ENCODE measurements around the gene MEX3D.

DNA sequence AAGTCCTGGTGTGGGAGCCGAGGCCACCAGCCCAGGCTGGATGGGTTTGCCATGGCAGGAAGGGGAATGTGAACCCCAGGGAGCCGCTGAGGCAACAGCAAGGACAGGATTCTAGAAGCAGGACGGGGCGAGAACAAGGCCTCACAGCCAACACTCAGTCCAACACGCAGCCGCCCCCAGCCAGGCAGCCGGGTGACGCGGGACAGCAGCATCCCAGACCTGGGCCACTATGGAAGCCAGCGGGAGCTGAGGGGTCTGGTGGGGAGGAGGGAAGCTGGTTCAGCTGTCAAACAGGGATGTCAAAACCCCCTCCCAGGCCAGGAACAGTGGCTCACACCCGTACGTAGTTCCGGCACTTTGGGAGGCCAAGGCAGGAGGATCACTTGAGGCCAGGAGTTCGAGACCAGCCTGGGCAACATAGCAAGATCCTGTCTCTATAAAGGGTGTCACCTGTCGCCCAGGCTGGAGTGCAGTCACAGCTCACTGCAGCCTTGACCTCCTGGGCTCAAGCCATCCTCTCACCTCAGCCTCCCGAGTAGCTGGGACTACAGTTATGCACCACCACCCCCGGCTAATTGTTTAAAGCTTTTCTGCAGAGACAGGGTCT is 6.8 kb downstream of the MEX3D start:
- TF ChIP-seq, protein P1, sequence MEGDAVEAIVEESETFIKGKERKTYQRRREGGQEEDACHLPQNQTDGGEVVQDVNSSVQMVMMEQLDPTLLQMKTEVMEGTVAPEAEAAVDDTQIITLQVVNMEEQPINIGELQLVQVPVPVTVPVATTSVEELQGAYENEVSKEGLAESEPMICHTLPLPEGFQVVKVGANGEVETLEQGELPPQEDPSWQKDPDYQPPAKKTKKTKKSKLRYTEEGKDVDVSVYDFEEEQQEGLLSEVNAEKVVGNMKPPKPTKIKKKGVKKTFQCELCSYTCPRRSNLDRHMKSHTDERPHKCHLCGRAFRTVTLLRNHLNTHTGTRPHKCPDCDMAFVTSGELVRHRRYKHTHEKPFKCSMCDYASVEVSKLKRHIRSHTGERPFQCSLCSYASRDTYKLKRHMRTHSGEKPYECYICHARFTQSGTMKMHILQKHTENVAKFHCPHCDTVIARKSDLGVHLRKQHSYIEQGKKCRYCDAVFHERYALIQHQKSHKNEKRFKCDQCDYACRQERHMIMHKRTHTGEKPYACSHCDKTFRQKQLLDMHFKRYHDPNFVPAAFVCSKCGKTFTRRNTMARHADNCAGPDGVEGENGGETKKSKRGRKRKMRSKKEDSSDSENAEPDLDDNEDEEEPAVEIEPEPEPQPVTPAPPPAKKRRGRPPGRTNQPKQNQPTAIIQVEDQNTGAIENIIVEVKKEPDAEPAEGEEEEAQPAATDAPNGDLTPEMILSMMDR (IDR thresholded peaks at IDR 0.05): no peak
- TF ChIP-seq EZH2 (IDR thresholded peaks at IDR 0.05; ENCODE audit: borderline replicate concordance, insufficient read depth, low read depth, low read length, poor library complexity, severe bottlenecking): no peak
